NCI-H1417 (cell line): Measurements from ENCODE around the gene TMEFF2.
"Not testable (repeated sequence)": the region's sequence is repeated elsewhere in the genome, so short reads cannot be mapped to it uniquely, and the experiment has no call there.

Experiments
- DNase-seq, 3 experiments: peaks; one replicate each; lab custom pipeline; 2025; lab: John Stamatoyannopoulos, UW

TMEFF2 gene

DNA sequence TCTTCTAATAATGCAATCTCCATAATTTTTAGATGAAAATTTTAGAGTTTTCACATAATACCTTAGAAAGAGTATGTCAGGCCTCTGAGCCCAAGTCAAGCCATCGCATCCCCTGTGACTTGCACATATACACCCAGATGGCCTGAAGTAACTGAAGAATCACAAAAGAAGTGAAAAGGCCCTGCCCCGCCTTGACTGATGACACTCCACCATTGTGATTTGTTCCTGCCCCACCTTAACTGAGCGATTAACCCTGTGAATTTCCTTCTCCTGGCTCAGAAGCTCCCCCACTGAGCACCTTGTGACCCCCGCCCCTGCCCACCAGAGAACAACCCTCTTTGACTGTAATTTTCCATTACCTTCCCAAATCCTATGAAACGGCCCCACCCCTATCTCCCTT is 64.4 kb downstream of the TMEFF2 start:
- not testable (repeated sequence) for DNase-seq

DNA sequence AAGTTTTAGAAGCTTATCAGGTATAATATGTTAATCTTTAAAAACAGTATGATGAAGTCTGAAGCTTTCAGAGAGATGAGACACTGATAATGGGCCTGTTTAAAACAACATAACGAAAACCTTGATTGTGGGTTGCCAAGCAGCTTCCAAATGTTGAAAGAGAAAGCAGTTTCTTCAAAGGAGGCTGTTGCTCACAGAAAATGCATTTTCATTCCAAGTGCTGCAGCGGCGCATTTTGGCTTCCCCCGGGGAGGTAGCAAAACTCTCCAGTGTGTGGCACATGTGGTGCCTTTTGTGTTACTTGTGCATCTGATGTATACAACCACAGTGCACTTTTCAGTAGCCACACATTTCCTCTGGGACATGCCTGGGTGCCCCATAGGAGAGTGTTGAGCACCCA is 66.1 kb downstream of the TMEFF2 start:
- DNase-seq = no peak

DNA sequence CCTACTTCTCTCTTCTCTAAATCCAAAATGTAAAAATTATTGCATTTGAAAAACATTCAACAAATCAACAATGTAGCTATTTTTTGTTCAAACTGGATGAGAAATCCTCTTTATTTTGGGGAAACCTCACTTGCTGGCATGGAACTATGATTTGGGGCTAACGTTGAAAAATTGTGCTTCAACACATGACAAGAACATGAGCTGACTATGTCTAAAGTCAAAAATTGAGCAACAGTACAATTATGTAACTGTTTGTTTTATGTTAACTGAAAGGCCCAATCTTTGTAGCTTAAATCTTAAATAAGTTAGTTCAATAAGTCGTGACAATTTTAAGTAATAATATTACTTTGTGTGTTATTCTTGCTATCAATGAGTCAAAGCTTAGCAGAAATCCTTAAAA is 67.3 kb downstream of the TMEFF2 start:
- DNase-seq = no peak

DNA sequence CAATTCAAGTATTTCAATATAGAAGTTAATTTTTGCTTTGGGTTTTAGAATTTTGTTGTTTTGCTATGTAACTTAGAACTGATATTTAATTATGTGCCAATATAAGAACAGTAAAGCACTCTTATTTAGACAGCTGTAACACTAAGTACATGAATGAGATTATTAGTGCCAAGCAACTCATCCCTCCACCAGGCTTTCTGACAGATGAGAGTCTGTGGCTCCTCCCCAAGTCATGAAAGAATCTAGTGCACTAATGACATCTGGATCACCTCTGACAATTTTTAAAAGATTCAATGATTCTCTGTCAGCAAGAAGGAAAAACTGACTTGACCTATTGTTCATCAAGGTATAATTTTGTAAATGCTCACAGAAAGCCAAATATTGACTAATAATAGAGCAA is 67.8 kb downstream of the TMEFF2 start:
- DNase-seq = peak in 2 of 3 experiments; percentile 12 to 78

DNA sequence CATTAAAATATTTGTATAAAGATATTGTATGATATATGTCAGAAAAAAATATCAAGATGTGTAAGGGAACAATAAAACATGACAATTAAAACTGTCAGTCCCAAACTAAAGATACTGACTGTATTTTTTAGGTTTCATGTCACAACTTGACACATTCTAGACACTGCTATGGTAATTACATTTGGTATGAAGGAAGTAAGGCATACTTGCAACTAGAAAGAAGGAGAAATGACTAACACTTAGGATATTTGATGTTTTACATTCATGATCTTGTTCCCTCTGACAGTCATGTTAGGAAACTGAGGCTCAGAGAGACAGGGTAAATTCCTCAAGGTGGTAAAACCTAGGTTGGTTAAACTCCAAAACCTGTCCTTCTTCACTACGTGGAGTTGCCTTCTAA is 68.3 kb downstream of the TMEFF2 start:
- DNase-seq = no peak

DNA sequence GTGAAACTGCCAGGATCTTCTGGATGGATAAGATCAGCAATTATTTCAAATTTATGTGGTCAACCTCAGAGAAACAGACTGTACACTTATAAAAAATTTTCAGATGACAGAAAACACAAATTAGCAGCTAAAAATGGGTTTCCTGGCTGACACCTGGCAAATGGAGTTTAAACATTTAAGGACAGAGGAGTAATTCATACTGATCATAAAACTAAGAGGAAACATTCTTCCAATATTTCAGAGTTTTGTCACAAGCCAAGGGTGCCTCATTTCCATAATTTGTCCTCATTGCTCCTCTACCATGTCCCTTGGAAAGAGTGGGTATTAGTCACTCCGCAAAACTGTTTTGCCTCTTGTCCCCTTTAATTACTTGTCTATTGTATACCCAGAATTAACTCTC is 70.2 kb downstream of the TMEFF2 start:
- no peak for DNase-seq

DNA sequence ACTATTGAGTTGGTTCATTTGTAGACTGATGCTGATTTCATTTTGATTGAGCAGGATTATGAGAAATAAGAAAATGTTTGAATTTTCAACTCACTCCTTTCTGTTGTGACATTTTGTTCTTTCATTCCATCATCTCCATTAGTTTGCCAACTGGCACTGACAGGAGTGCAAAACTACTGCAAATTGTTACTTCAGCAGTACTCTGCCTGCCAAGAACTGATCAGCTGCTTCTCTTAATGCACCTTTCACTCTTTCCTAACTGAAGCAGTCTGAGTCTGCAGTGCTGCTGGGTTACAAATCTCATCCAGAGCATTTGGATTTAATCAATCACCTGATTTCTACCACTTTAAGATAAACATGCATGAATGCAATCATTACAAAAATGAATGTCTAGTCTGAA is 70.9 kb downstream of the TMEFF2 start:
- no peak for DNase-seq

DNA sequence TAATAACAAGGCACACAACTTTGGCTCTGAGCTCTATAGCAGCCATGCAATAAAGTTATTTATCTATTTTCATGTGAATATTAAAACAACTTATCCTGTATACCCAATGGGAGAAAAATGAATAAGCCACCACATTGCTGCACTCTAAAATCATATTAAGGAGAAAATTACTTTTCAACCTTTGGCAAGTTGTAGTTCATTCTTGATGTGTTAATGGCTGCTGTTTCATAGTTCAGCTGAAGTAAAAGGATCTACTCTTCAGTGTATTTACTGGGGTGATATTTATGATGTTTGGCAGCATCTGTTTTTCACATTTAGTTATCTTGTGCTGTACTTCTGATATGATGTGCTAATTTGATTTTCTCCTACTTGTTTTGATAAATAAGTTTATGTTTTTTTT is 71.8 kb downstream of the TMEFF2 start:
- no peak for DNase-seq

DNA sequence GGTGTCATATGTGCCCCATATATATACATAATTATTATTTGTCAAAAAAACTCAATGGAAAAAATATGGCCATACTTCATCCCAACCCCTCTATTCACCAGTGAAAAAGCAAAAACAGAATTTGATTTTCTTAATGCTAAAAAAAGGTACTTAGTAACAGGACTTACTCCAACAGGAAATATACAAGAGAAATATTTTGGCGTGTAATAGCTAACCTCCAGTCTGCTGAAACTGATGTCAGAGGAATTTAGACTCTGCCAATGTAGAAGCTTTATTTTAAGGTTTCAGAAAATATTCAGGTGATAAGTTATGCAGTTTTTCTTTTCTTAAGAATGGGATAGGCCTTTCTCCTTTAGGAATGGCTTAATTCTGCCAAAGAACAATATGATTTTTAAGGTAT is 72.6 kb downstream of the TMEFF2 start:
- DNase-seq = no peak

DNA sequence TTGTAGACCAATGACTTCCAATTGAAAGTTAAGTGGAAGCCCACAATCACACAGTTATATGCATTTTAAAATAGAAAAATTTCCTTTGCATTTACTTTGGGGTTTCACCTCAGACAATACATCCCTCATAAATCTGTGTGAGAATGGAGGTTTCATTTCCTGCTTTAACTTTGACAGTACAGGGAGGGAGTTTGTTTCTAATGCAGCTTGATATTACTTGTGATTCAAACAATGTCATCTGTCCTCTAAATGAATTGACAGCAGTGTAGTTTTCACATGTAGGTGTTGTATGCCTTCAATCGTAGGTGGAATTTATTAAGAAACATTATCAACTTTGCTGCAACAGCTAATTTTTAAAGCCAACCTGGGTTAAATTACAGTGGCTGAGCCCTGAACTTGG is 75.2 kb downstream of the TMEFF2 start:
- no peak for DNase-seq

DNA sequence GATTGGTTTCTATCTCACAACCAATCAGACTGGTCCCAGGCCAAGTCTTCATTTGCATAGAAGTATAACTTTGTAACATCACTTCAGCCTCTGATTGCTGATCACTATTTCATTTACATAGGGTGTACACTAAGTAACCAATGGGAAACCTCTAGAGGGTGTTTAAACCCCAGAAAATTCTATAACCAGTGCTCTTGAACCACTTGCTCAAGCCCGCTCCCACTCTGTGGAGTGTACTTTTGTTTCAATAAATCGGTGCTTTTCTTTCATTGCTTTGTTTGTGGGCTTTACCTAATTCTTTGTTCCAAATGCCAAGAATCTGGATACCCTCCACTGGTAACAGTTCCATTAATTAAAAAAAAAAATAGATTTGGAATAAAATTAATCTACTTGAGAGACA is 77.0 kb downstream of the TMEFF2 start:
- no peak for DNase-seq

DNA sequence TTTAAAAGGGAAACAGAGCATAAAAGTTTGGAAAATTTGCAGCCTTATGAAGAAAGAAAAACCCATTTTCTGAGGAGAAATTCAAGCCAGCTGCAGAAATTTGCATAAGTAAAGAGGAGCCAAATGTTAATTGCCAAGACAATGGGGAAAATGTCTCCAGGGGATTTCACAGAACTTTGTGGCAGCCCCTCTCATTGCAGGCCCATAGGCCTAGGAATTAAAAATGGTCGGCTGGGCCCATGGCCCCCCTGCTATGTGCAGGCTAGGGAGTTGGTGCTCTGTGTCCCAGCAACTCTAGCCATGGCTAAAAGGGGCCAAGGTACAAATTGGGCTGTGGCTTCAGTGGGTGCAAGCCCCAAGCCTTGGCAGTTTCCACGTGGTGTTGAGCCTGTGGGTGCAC is 83.2 kb downstream of the TMEFF2 start:
- not testable (repeated sequence) for DNase-seq

DNA sequence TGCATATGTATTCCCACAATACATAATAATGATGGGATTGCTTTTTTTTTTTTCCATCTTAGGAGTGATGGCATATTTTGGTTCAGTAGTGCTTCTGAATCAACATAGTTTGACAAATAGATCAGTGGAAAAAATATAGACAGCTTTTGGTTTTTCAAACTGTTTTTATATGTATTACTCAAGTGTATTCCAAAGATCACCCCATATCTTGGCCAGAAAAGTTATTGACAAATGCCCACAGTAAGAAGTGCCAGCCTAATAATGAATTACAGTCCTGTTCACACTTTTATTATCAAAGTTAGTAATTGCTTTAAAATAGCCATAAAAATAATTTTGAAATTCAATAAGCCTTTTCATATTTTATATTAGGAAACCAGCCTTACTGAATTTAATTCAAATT is 95.0 kb downstream of the TMEFF2 start:
- no peak for DNase-seq

DNA sequence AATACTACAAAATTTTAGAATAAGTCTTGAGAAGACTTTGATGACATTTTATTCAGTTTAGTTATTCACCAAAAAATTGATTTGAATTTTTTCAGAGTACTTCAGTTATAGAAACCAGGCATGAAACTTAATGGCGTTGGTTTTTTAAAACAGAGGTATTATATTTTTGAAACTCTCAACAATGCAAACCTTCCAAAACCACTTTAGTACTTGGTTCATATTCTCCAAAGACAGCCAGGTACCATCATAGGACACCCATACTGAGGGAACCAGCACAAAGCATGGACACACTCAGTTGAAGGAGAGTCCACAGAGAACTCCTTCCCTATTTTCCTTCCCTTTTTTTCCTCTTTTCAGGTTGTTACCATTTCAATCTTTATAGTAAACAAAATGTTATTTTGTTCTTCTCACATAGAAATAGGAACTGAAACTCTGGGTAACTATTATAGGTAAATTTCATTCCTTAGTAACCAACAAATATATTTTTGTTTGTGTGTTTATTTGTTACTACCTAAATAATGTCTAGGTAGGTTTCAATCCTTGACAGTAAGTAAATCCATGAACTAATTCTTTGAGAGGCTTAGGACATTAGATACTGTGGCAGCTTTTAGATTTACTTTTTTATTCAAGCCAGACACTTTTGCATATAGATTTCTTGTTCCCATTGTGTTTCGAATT is 95.8 kb downstream of the TMEFF2 start:
- no peak for DNase-seq

DNA sequence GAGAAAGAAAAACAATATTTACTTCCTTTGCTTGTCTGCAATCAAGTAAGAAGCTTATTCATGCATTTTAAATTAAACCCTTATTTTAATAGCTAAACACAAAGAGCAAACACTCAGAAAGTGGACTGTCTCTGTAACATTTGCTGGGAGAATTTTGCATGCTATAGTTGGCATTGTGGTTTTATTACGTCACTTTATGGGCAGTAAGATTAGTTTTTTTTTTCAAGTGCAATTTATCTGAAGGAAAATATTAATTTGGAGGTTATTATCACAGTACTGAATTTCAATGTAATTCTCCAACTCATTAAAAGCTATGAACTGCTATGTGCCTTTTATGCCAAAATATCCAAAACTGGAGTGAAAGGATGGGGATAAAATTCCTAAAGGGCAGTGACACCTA is 103.3 kb downstream of the TMEFF2 start:
- DNase-seq = peak in 1 of 3 experiments; percentile 41

DNA sequence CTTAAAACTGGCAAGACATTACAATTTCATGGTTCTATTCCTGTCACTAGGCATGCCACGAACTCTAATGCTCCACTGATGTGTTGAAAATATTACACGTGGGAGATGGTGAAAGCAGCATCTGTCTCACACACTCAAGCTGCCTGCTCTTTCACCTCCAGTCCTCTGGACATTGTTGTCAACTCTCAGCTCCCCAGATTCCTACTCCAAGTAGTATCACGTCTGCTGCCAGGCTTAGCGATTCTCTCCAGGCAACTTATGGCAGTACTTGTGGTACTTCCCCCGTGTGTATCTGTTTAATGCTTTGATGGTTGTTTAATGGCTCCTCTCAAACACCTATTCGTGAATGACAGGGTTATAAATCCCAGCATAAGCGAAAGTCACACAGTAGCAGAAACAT is 103.8 kb downstream of the TMEFF2 start:
- peak in 1 of 3 experiments; percentile 54 for DNase-seq

DNA sequence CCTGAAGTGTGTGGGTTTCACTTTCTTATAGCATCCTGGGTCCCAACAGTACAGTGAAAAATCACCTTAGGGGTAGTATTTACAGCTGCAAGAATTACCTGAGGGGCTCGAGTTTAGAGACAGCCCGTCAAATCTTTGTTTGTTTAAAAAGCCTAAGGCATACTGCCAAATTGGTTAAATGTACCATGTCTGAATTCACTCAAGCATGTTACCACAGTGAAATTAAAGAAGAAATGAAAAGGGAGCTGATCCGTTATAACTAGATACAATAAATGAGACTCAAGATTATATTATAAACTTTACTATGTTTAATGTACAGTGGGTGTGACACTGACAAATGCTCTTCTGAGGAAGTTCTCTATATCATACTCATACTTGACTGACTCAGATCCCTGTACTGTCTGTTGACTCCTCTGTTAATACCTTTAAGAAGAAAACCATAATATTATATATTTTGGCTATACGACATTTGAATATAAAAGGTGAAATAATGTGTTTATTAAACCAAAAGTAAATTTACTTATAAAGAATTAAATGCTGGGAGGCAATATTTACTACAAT is 107.3 kb downstream of the TMEFF2 start:
- DNase-seq = peak; percentile 21 to 56 (median 39)

DNA sequence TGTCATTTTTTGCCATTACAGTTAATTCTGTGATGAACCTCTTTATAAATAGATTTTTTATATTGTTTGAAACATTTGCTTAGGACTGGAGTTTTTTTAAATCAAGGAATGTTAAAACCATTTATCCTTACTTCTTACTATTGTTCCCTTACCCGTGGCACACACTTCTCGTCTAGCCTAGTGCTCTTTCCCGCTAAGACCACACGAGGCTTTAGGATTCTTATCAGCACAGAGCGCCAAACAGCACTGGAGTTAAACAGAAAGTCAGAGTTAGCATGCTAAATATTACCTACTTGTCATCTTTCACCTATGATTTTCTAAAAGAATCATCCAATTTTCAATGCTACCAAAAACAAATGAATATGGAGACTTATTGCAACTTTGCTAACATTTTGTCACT is 112.6 kb downstream of the TMEFF2 start:
- no peak for DNase-seq

DNA sequence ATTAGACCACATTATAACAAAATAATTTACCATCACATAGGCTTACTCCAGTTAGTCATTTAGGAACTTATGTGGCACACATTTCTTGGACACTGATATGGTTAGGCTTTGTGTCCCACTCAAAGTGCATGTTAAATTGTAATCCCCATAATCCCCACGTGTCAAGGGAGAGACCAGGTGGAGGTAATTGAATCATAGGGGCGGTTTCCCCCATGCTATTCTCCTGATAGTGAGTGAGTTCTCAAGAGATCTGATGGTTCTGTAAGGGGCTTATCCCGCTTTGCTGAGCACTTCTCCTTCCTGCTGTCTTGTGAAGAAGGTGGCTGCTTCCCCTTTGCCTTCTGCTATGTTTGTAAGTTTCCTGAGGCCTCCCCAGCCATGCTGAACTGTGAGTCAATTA is 114.6 kb downstream of the TMEFF2 start:
- DNase-seq = not testable (repeated sequence)

DNA sequence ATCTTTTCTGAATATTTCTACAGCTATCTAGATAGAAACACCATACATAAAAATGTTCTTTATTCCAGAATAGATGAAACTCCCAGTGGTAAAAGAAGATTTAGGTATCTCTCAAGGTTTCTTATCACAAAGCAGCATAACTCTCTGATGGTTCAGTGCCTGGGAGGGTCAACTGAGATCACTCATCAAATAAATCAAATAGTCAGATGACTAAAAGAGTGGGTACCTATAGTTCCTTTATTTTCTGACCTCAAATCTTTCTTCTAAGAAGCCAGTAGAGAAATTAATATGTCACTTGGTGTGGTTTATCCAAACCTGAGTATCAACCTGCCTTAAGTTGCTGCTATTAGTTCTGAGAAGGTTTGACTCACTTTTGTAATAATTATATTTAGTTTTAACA is 120.9 kb downstream of the TMEFF2 start:
- no peak for DNase-seq

DNA sequence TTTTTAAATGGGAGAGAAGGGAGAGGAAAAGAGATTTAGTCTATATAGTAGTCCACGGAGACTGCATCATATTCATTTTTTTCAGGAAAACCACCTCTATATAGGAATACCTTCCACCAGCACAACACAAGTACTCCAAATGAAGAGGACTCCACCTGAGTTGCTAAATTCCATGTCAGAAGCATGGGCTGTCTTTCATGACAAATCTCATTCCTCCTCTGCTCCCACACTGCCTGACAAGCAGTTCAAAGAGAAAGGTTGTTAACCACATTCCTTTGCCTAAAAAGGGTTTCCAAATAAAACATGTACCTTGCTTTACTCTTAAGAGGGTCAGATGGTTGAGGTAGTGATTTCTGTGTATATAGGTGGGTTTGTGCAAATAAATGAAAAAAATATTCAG is 122.0 kb downstream of the TMEFF2 start:
- DNase-seq = no peak

DNA sequence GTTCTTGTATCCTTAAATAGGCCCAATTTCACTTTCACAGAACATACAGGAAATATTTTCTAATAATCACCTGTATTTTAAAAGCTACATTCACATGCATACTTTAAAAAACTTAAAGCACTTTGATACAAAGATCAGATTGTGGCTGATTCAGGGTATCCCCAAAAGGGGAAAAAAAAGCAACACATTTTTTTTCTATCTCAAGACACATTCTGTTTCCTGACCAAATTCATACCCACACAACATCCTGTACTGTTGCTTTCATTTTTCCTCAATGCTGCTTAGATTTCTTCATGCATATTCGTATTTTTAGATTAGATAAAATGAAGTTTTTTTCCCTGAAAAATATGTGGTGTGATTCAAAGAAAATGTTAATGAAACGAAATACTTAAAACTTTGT is 122.5 kb downstream of the TMEFF2 start:
- DNase-seq = no peak

DNA sequence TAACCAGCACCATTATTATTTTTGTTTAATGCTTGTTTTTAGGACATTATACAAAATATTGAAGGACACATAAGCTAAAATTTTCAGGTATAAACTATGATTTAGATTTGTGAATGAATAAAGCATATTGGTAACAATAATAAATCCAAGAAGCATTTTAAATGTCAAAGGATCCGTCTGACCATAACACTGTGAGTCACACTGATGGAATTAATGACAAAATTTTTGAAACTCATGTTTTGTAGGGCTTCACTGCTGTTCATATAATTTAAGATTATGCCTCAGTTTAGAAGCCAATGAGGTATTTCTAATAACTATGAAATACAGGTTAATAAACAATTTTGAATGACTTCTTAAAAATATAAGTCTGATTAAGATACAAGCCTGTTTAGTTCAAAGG is 124.6 kb downstream of the TMEFF2 start:
- DNase-seq = no peak

DNA sequence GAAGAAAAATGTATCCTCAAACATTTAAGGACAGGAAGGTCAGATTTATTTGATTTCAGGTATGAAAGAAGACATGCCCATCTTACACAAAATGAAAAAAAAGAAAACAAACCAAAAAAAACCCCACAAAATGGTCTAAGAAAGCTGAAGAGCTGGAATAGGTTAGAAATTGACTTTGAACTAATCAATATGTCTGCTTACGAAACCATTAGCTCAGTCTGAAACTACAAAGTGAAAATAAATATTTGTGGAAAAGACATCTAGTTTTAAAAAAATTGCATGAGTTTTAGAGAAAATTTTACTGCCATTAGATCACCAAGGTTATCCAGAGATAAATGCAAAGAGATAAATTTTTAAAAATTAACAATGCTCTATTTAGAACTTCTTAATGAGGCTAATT is 125.3 kb downstream of the TMEFF2 start:
- DNase-seq = no peak
